Right renal pelvis (tissue), 4 donors: ENCODE measurements around the gene NRGN. TPM values are rescaled to one million over a fixed set of nuclear protein-coding genes. Genes with fewer than 3 reads are reported as not detected.

Source experiments
- DNase-seq, 4 donors: peaks; one replicate each; pipeline ENCODE4 v3.0.0-alpha.2; 2013; ENCODE audit warnings: low read depth in 4 of 4, low spot score in 3 of 4, missing footprints in 1 of 4
- polyA plus RNA-seq, 4 donors: library from polyadenylated mRNA; unstranded; fragments of 120-200 nt; gene quantifications; one replicate each; pipeline ENCODE4 v1.2.1, GENCODE V29; 2013; ENCODE audit not compliant: insufficient read length in 4 of 4

NRGN gene
- polyA plus RNA-seq: 10 to 100 TPM; 15.7 to 29.3 (median 22.8) TPM

GRCh38 chr11:124739479-124740276 lies at the start of gene NRGN:
Gene NRGN, plus strand, starts transcription at chr11:124739942. Its CDS starts 143 bp downstream, at chr11:124740085.
- DNase-seq: peak; percentile 86 to 88 (median 88)

GRCh38 chr11:124693142-124693541 lies 46.6 kb upstream of the NRGN start:
- DNase-seq: no peak

- no peak for DNase-seq
Measured at GRCh38 chr11:124699547-124699946, 40.2 kb upstream of the NRGN start.

GRCh38 chr11:124700028-124700427 lies 39.7 kb upstream of the NRGN start:
- no peak for DNase-seq

DNA sequence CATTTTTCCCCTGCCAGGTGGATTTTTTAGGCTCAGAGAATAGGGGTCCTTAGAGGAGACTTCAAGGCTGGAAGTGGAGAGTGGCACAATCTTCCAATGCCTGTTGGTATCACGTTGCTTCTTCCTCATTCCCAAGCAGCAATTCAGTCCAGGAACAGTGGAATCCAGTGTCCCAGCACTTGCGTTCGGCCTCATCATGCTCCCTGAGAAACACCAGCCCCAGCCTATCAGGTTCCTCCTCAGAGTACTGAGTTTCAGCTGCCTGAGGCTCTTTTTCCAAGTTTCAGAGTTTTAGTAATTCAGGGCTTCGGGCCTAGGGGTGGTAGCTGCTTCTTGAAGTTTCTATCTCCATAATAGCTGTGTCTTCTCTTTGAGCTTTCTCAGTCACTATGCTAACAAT lies 31.9 kb upstream of the NRGN start:
- no peak for DNase-seq

- DNase-seq: no peak
Measured at GRCh38 chr11:124712392-124712791, 27.4 kb upstream of the NRGN start.

DNA sequence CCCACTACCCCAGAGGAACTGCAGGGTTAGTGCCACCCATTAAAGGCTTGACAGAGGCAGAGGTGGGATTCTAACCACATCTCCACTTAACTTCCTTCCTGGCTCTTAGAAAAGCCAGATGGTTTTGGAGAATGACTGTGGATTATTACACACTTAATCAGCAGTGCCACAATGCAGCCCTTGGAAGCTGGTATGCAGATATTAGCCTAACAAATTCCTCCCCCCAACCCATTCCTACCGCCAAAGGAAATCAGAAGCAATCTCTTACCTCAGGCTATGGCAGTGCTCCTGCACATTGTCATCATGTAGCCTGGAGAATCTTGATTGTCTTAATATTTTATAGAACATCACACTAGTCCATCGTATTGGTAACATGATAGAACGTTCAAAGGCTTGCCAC lies 23.2 kb upstream of the NRGN start:
- DNase-seq: no peak

GRCh38 chr11:124717421-124717785 lies 22.3 kb upstream of the NRGN start:
- no peak for DNase-seq

- no peak for DNase-seq
Measured at GRCh38 chr11:124717786-124718651, 21.7 kb upstream of the NRGN start.

DNA sequence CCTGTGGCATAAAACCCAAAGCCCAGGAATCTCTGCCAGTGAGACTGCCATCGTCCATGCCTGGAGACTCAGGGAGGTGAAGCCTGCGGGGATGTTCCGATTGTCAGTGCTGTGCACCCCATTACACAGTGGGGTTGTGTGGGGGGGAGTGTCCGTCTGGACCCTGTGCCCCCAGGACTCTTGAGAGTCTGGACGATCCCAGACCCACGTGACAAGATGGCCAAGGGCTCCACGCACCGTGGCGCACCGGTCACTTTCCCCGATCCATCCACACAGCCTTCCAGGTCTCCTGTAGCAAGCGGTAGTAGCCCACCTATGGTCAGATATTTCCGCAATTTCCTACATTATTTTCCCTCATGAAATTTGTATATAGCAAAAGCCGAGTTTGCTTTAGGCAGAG lies 20.9 kb upstream of the NRGN start:
- no peak for DNase-seq

GRCh38 chr11:124719534-124719933 lies 20.2 kb upstream of the NRGN start:
- no peak for DNase-seq

DNA sequence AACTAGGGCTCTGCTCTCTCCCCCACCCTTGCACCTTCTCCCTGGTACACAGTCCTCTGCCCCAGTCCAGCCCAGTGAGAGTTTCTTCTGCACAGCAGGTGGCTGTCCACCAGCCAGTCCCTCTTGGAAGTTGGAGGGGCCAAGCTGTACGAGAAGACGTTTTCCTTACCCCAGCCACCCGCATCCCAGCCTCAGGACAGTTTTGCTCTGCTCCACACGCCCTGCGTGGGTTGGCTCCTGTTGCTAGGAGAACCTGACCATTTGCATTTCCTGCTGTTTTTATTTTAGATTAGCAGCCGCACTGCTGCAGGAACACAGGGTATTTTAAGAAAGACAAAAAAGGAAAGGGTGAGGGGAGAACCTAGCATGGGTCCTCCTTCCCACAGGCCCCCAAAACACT lies 17.6 kb upstream of the NRGN start:
- DNase-seq: no peak

DNA sequence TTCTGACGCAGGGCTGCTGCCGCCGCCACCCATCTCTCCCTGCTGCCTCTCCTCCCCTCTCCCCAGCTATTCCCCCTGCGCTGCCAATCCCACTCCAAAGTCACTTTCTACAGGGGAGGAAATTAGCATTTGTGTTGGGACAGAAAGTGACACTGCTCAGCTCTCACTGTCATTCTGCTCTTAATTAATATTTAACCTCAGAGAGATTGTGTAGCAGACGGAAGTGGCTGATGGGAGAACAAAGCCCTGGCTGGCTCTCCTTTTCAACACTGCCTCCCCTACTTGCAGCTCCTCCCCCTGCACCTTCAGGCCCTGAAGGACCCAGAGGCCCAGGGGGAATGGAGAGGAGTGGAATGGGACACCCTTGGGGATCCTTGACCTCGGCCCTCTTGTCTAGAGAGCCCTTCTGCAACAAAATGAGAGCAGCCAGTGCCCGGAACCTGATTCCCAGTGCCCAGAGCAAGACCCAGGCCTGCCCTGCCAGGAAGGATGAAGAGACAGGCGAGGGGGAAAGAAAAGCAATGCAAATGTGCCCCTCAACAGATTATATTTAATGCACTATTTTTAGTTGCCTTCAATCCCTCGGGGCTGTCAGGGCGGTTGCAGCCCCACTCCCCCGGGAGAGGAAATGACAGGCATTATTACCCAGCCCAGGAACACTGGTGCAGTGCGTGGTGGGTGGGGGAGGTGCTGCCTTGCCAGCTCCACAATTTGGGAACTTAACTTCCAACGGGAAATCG lies 14.6 kb upstream of the NRGN start:
- DNase-seq: no peak

DNA sequence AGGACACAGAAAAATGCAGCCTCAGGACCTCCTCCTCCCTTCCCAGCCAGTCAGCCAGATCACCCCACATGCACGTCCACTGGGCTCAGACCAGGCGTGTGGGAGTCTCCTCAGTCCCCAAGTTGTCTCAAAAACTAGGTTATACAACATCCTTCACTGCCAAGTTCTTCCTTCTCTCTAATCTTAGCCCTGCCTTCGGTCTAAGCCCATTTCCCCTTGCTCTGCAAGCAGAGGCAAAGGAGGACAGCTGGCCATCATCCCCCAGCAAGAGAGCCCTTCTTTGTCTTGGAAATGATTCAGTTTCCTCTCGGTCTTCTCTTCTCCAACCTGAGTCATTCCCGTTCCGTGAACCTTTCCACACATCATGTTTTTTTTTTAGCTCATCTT lies 14.0 kb upstream of the NRGN start:
- DNase-seq: no peak

- no peak for DNase-seq
Measured at GRCh38 chr11:124727474-124727873, 12.3 kb upstream of the NRGN start.

GRCh38 chr11:124728134-124728533 lies 11.6 kb upstream of the NRGN start:
- no peak for DNase-seq

- no peak for DNase-seq
Measured at GRCh38 chr11:124729571-124729970, 10.2 kb upstream of the NRGN start.

DNA sequence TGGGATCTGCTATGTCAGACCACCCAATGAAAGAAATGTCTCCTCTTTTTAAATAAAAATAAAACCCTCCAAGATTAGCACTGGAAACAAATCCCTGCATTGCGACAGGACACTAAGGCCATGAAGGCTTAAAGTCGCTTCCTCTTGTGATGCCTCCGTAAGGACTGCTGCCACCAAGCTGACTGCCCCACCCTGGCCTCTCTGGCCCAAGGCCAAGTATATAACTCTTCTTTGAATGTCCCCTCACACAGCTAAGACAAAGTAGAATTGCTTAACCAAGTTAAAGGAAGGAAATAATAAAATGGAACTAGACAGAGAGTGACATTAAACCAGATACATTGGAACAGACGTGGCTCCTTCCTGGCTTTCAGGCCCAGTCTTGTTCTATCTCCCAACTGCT lies 7.5 kb upstream of the NRGN start:
- DNase-seq: no peak

- no peak for DNase-seq
Measured at GRCh38 chr11:124736736-124737135, 3.0 kb upstream of the NRGN start.

DNA sequence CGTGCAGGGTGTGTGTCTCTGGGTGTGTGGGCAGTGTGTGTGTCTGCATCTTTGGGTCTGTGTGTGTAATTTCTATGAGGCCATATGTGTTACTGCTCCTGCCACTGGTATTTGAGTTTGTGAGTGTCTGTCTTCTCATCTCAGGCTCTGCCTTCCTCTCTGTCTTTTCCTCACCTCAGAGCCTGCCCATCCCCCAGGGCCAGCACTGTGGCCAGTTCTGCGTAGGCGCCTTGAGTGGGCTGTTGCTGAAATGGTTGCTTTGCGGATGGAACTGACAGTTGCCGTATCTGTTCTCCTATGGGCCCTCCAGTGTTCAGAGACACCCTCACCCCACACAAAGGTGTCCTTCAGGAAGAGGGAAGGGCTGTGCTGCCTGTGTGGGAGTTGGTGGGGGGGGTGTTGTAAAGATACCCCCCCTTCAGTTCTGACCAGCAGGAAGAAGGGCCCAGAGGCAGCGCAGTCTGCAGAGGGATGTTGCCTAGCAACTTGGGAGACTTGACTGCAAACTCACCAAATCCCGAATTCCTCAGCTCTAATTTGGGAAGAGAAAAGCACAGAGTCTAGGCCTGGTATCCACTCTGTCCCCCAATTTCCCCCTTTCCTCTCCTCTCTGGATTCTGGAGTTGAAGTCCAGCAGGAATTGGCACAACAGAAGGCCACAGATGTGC lies 2.0 kb upstream of the NRGN start:
- no peak for DNase-seq
